Measurements from ENCODE around the gene PDXK. TPM values are rescaled to one million over a fixed set of nuclear protein-coding genes. Genes with fewer than 3 reads are reported as not detected.

The PDXK gene
- total RNA-seq, 2 donors from 2014 or later = 90.9 to 105 TPM

GRCh38 chr21:43790010-43790524 is 71.1 kb downstream of the PDXK start:
- H3K36me3 Mint-ChIP-seq (ENCODE audit: low read depth) = peaks cover 32% of the 10 kb centered on the region
- H3K27me3 ChIP-seq (ENCODE audit: control insufficient read depth, insufficient read depth, low read length, poor library complexity, severe bottlenecking) = no peaks in the 10 kb centered on the region
- no peaks in the 10 kb centered on the region for H3K4me1 ChIP-seq (ENCODE audit: control insufficient read depth, insufficient read depth, low read length)
- 21 to 24% methylated on average over 13 of the region's 13 CpGs for WGBS, 2 experiments (ENCODE audit: insufficient coverage in 1 of 2, insufficient read length in 1 of 2)
- peaks cover 2% of the 10 kb centered on the region for H3K27me3 Mint-ChIP-seq (ENCODE audit: insufficient read depth)
- peaks cover 42% of the 10 kb centered on the region for H3K36me3 ChIP-seq (ENCODE audit: control insufficient read depth, insufficient read depth, low read length)
- H3K4me3 Mint-ChIP-seq = peak overlapping the region; percentile 94
- TF ChIP-seq, protein P1, sequence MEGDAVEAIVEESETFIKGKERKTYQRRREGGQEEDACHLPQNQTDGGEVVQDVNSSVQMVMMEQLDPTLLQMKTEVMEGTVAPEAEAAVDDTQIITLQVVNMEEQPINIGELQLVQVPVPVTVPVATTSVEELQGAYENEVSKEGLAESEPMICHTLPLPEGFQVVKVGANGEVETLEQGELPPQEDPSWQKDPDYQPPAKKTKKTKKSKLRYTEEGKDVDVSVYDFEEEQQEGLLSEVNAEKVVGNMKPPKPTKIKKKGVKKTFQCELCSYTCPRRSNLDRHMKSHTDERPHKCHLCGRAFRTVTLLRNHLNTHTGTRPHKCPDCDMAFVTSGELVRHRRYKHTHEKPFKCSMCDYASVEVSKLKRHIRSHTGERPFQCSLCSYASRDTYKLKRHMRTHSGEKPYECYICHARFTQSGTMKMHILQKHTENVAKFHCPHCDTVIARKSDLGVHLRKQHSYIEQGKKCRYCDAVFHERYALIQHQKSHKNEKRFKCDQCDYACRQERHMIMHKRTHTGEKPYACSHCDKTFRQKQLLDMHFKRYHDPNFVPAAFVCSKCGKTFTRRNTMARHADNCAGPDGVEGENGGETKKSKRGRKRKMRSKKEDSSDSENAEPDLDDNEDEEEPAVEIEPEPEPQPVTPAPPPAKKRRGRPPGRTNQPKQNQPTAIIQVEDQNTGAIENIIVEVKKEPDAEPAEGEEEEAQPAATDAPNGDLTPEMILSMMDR (conservative IDR thresholded peaks at IDR 0.05) = no peak
- peak overlapping the region; percentile 70 for H3K9ac ChIP-seq (ENCODE audit: extremely low read depth, low read length, poor library complexity, severe bottlenecking)
- H3K27ac Mint-ChIP-seq = peak overlapping the region; percentile 96
- no peaks in the 10 kb centered on the region for H3K9me3 Mint-ChIP-seq
- H3K4me3 ChIP-seq (ENCODE audit: low read length) = peak overlapping the region; percentile 94
- no peak overlapping the region for H3K27ac ChIP-seq (ENCODE audit: low read depth, low read length)
- DNase-seq = no peak
- H3K9me3 ChIP-seq (ENCODE audit: control insufficient read depth, low read length) = no peaks in the 10 kb centered on the region
- peaks cover 3% of the 10 kb centered on the region for H3K4me1 Mint-ChIP-seq

- Histone ChIP-seq H3K4me1 (ENCODE audit: control insufficient read depth, insufficient read depth, low read length) (no peaks in the 10 kb centered on the region), H3K9ac (ENCODE audit: extremely low read depth, low read length, poor library complexity, severe bottlenecking) (no peak overlapping the region), H3K9me3 (ENCODE audit: control insufficient read depth, low read length) (no peaks in the 10 kb centered on the region), H3K27me3 (ENCODE audit: control insufficient read depth, insufficient read depth, low read length, poor library complexity, severe bottlenecking) (no peaks in the 10 kb centered on the region), H3K27ac (ENCODE audit: low read depth, low read length) (no peak overlapping the region), H3K36me3 (ENCODE audit: control insufficient read depth, insufficient read depth, low read length) (peaks cover 65% of the 10 kb centered on the region), H3K4me3 (ENCODE audit: low read length) (no peak overlapping the region)
- H3K9me3 Mint-ChIP-seq = no peaks in the 10 kb centered on the region
- H3K4me3 Mint-ChIP-seq = peak overlapping the region; percentile 3
- no peaks in the 10 kb centered on the region for H3K27me3 Mint-ChIP-seq (ENCODE audit: insufficient read depth)
- 94 to 100% methylated on average over 4 to 8 of the region's 8 CpGs for WGBS, 2 experiments (ENCODE audit: insufficient coverage in 1 of 2, insufficient read length in 1 of 2)
- no peak for DNase-seq
- H3K36me3 Mint-ChIP-seq (ENCODE audit: low read depth) = peaks cover 53% of the 10 kb centered on the region
- TF ChIP-seq, protein P1 (conservative IDR thresholded peaks at IDR 0.05) = no peak
- H3K4me1 Mint-ChIP-seq = peaks cover 3% of the 10 kb centered on the region
- no peak overlapping the region for H3K27ac Mint-ChIP-seq
Measured at GRCh38 chr21:43792406-43792805, 73.5 kb downstream of the PDXK start.

- Mint-ChIP-seq H3K4me3 (no peak overlapping the region), H3K4me1 (peaks cover 3% of the 10 kb centered on the region), H3K36me3 (ENCODE audit: low read depth) (peaks cover 59% of the 10 kb centered on the region), H3K27me3 (ENCODE audit: insufficient read depth) (no peaks in the 10 kb centered on the region), H3K27ac (no peak overlapping the region), H3K9me3 (no peaks in the 10 kb centered on the region)
- 96 to 98% methylated on average over 9 to 16 of the region's 16 CpGs for WGBS, 2 experiments (ENCODE audit: insufficient coverage in 1 of 2, insufficient read length in 1 of 2)
- H3K27me3 ChIP-seq (ENCODE audit: control insufficient read depth, insufficient read depth, low read length, poor library complexity, severe bottlenecking) = no peaks in the 10 kb centered on the region
- H3K4me3 ChIP-seq (ENCODE audit: low read length) = no peak overlapping the region
- H3K9me3 ChIP-seq (ENCODE audit: control insufficient read depth, low read length) = no peaks in the 10 kb centered on the region
- no peak overlapping the region for H3K27ac ChIP-seq (ENCODE audit: low read depth, low read length)
- H3K9ac ChIP-seq (ENCODE audit: extremely low read depth, low read length, poor library complexity, severe bottlenecking) = no peak overlapping the region
- TF ChIP-seq, protein P1 (conservative IDR thresholded peaks at IDR 0.05) = no peak
- DNase-seq = no peak
- peaks cover 73% of the 10 kb centered on the region for H3K36me3 ChIP-seq (ENCODE audit: control insufficient read depth, insufficient read depth, low read length)
- H3K4me1 ChIP-seq (ENCODE audit: control insufficient read depth, insufficient read depth, low read length) = no peaks in the 10 kb centered on the region
Measured at GRCh38 chr21:43793243-43793642, 74.3 kb downstream of the PDXK start.

Measured in endodermal cell (in vitro differentiated cells).